Activated naive CD8-positive, alpha-beta T cell treated with anti-CD3 and anti-CD28 coated beads, Interleukin-2, amount 50 U/mL, for 16 hours (primary cell): Measurements from ENCODE around the gene TM9SF3.
"Not testable (repeated sequence)": the region's sequence is repeated elsewhere in the genome, so short reads cannot be mapped to it uniquely, and the experiment has no call there.

ENCODE experiments used
- DNase-seq: peaks from one replicate; pipeline ENCODE4 v3.0.0-alpha.2; 2020; ENCODE audit warnings: low read depth, low spot score

The TM9SF3 gene

DNA sequence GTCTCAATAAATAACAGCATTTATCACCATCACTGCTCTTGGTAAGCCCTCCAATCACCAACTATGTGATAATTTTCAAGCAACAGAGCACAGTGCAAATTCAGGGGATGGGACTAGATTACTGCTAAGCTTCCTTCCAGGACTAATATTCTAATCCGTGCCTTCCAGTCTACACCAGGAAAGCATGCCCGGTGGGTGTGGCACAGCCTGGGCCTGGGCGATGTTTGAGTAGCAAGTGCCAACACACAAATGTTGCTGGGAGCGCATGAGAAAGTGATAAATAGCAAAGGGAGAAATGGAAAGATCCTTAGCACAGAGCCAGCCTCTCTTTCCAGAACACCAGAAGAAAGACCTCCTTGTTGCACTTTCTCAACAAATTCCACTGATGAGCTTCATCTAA lies 13.5 kb upstream of the TM9SF3 start:
- no peak for DNase-seq

DNA sequence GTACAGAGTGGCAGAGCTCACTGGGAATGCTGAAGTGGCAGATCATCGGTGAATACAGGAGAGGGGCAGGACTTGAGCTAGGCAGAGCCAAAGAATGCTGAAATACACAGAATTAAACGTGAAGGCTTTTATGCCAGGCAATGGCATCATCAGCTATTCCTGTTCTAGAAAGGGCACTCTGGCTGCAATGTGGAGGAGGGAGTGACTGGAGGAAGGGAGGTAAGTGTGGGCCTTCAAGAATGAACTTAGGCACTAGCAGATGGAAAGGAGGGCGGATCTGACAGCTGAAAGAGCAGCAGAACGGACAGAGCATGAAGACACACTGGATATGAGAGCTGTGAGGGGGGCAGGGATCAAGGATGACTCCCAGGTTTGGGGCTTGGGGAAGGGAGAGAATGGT lies 12.0 kb upstream of the TM9SF3 start:
- DNase-seq, result no peak

DNA sequence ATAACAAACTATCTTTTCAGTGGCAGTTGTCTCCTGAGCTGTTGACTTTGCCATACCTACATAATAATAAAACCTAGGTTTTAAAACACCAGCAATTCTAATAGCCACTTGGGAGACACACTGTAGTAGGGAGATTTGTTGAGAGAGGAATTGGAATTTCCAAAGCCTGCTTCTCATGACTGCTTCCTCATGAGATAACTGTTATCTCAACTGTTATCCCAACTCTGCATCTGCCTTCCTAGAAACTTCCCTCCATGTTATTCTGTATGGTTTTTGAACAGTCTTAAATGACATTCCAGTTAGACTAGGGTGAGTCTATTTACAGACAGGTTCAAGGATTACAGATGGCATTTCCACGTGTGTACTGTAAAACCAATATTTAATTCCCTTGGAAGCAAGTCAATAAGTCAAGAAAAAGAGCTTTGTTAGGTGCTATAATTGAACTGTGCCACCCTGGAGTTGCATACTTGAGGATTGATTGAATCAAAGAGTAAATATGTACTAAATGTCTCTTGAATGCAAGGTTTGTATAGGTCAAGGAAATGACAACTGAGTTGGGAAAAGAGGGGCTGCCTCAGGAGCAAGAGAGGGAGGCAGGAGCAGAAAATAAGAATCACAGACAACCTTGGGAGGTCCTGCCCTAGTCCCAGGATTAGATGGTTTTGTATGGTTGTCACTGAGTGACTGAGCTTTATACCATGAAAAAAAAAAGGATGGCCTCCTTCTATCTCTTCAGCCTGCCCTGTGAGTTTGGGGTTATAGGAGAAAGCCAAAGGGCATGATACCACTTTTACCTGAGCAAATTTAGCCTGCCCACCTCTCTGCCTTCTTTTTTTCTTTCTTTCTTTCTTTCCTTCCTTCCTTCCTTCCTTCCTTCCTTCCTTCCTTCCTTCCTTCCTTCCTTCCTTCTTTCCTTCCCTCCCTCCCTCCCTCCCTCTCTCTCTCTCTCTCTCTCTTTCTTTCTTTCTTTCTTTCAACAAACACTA lies 9.9 kb upstream of the TM9SF3 start:
- DNase-seq, result no peak

DNA sequence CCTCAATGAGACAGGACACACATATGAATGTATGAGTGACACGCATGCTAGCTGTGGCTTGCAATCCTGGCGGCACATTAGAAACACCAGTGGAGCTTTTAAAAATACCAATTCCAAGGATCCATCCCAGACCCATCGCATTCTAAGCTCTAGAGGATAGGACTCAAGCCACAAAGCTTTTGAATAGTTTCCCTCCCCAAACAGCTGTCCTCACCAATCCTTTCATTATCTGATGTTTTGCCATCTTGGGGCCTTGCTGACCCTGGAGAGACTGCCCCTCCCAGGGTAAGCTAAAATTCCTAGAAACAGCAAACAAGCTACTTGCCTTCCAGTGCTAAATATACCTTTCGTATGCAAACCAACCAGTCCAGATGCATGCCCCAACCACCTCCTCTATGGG lies 8.9 kb upstream of the TM9SF3 start:
- no peak for DNase-seq

DNA sequence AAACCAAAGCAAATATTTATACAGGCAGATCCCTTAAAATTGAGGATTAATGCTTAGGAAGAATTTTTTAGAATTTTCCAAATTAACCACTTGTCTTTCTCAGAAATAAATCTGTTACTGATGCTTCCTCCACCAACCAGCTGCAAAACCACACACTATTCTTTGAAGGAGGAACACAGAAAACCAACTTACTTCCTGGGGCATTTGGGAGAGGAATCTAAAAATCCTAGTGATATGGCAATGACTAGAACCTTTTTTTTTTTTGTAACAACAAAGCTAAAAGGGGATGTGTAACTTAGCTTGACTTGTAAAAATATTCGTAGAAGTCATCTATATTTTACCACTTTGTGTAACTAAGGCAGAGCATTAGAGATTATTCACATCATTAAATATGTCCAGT lies 5.1 kb upstream of the TM9SF3 start:
- no peak for DNase-seq

DNA sequence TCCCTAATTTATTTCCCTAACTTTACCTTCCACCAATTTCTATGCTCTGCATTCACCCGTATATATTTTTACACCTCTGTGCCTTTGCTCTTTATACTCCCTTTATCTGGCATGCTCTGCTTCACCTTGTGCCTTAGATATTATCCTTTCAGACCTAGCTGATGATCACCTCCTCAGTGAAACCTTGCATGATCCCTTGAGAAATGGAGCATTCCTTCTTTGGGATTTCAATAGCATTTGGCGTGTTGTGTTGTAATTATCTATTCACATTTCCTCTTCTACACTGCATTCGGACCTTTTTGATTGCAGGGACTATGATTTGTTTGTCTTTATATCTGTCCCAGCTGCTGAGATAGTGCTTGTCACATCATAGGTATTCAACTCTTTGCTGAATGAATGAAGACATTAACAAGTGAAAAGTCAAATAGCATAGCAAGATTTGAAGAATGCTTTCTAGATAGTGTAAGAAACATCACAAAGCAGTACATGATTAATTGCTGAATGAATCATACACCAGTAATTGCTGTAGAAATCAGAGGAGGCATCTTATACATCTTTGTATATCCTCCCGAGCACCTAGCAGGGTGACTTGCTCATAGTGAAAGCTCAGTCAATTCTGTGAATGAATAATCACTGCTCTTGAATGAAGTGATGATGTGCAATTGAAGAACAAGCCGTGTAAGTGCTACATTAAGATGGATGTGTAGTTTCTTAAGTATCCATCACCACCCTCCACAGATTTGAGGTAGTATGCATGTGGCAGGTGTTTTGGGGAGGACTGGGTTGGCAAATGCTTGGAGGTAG lies 2.0 kb upstream of the TM9SF3 start:
- DNase-seq, result no peak

DNA sequence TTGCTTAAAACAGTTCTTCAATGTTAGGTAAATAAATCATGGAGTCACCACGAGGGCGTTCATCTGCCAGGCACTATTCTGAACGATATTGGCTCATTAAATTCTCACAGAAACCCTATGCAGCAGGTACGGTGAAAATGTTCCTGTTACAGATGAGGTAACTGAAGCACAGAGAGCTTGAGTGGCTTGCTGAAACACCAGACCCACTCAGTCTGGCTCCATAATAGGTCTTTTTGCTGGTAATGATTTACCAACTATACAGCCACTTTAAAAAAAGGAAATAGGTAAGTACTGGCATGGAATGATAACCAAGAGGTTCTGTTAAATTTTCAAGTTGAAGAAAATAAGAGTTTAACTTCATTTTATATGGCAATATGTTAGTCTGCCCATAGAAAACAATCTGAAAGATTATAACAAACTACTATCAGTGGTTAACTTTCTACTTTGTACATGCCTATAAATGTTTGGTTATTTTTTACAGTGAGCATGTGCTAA lies 1.3 kb upstream of the TM9SF3 start:
- no peak for DNase-seq

DNA sequence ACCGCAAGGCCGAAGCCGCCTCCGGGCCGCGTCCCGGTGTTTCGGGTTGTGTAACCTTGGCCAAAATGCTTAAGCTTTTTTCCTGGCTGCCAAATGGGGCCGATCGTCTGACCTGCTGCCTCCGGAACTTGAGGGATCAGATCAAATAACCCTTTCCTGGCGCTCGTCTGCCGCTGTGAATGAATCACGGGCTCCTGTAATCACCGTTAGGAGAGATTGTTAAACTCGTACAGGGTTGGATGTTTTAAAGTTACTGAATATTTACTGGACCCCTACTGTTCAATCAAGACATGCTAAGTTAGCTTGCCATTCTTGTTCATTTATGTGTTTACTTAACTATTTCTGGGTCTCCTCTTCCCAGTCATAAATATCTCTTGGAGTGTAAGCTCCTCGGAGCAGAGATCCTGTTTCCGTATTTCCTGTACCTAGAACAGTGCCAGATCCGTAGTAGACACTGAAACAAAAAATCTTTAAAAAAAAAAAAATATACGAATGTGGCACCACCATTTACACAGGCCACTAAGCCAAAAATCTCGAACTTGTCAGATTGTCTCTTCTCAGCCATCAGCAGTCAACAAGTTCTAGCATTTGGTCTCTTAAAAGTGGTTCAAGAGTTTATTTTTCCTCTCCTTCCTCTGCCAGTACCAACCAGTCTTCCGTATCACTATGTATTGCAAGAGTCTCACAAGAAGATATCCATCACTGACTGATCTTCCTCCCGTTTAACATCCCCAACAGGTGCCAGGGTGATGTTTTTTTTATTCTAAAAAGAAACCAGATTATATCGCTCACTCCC lies 650 bp upstream of the TM9SF3 start:
- no peak for DNase-seq

DNA sequence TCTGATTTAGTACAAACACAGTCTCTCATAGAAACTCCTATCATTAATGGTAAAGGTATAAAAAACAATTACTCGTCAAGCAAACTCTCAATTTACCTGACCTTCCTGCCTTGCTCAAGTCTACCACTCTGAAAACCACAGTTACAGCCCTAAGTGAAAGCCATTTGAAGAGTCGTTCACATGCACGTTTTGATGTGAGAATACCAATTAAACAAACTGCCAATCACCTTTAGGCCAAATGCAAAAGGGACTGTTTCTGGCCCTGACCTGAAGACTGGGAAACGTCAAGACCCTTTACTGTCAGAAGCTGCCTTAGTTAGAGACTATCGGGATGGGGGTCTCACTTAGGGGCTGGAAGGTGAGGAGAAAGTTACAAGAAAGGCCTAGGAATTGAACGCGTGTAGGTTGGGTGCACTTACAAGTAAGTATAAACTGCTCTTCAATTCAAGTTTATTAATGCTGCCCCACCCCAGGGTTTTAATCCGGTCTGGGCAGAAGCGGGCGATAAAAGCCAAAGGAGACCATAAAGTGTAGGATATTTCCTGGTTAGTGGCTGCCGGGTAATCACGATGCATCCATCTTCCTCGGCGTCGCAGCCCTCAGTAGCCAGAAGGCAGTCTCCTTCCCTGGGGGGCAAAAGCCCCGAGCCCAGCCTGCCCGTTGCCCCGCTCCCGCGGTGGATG lies 935 bp downstream of the TM9SF3 start:
- DNase-seq, result no peak

DNA sequence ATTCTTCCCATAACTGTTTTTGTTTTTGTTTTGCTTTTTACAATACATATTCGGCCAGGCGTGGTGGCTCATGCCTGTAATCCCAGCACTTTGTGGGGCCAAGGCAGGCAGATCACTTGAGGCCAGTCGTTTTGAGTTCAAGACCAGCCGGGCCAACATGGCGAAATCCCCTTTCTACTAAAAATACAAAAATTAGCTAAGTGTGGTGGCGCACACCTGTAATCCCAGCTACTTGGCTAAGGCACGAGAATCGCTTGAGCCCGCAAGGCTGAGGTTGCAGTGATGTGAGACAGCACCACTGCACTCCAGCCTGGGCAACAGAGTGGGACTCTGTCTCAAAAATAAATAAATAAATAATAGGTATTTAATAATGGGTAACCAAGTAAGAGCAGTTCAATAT lies 2.3 kb downstream of the TM9SF3 start:
- DNase-seq, result no peak

DNA sequence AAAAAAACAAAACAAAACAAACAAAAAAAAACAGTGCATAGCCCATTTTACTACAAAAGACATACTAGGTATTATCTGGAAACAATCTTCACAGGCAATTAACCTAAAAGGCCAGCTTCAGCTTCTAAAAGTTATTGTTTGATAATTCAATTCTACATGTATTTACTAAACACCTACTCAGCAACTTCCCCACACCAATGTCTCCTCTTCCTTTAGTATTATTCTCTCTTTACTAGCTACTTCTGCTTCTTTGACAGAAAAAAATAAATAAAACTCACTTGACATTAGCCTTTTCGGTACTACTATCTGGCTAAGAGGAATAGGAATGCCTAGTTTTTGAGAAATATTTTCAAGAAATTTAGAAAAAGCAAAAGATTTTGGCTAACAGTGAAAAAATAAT lies 2.8 kb downstream of the TM9SF3 start:
- no peak for DNase-seq

DNA sequence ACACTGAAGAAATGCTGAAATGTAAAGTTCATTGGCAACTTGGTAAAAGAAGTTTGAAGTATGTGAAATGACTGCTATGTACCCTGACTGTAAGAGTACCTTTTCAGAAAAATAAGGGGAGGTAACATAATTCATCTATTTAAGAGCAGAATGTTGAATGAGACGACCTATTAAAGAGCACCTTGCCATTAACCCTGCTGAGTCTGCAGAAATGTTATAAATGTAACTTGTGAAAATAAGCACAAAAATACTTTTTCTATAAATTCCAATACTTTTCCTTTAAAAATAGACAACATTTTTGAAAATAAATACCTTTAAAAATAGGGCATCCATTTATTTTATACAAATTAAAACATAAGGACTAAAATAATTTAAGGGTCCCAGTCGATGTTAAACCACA lies 7.7 kb downstream of the TM9SF3 start:
- DNase-seq, result no peak

DNA sequence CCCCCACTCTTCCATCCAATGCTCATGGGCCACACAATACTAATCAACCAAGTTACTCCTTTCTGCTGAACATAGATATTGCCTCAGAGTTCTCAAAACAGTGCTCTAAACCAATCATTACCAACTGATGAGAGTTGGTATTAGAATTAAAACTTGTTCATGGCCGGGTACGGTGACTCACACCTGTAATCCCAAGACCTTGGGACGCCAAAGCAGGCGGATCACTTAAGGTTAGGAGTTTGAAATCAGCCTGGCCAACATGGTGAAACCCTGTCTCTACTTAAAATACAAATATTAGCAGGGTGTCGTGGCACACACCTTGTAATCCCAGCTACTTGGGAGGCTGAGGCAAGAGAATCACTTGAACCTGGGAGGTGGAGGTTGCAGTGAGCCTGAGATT lies 8.2 kb downstream of the TM9SF3 start:
- no peak for DNase-seq

DNA sequence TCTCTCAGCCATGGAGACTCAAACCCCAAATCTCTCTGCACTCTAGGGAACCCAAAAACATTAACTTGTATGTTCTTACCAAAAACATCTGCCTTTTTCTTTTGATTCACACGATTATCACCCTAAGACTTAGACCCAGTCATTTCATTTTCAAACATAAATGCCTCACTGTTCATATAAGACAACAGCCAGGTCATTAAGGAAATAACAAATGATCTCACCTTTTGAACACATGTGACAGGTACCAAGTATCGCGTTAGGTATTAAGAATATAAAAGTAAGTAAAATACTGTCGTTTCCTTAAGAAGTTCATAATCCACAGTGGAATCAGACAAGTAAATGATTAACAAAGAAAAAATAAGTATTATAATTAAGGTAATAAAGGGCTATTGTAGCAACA lies 8.8 kb downstream of the TM9SF3 start:
- no peak for DNase-seq

DNA sequence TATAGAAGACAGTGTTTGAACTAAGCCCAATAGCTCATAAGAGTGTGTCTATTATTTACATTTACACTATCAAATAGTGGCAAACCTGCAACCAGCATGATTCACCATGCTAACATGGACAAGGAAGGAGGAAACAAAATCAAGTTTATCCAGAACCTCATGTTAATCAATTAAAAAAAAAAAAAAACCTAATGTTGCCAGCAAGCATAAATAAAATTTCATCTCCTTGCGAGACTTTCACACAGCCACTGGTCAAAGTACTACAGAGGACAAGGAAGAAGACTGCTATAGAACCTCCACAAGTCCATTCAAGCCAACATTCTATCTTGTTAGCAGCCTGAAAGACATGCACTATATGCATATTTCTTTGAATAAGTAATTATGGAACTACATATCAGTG lies 9.7 kb downstream of the TM9SF3 start:
- DNase-seq, result no peak

DNA sequence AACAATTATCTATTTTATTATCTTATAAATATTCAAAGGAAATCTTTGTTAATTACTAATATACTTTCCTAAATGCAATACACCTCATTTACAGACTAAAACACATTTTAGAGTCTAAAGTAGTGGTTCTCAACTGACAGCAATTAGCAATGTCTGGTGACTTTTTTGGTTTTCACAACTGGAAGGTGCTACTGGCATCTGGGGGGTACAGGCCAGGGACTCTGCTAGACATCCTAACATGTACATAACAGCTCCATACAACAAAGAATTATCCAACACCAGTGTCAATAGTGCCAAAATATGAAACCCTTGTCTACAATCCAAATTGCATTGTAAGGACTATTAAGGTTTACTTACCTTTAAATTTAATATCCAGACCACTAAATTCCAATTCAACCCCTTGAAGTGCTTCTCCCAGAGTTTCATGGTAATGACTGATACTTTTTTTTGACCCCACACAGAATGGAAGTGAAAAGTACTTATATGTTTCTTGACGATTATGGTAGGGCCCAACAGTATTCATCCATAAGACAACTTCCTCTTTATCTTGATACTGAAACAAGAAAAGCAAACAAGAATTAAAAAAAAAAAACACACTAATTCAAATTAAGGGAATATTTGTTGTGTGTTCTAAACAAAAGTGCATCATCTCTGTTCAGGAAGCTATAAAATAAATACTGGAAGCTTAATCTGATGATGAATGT lies 10.4 kb downstream of the TM9SF3 start:
- DNase-seq, result no peak

DNA sequence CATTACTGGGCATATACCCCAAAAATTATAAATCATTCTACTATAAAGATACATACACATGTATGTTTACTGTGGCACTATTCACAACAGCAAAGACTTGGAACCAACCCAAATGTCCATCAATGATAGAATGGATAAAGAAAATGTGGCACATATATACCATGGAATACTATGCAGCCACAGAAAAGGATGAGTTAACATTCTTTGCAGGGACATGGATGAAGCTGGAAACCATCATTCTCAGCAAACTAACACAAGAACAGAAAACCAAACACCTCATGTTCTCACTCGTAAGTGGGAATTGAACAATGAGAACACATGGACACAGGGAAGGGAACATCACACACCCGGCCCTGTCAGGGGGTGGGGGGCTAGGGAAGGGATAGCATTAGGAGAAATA lies 12.2 kb downstream of the TM9SF3 start:
- not testable (repeated sequence) for DNase-seq

DNA sequence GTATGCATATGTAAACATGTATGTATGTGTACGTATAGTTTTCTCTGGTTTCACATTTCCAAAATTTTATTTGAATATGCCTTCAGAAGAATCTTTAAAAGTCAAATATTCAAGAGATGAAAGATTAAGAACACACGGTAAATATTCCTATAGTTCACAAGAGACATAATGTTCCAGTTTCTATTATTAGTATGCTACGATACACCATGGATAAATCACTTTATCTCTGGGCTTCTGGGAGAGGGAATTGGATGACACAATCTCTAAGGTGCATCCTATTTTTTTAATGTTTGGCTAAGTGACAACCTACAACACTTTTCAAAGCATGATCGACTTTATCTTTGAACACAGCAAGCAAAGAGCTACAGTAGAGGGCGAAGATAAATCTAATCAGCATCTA lies 13.8 kb downstream of the TM9SF3 start:
- DNase-seq, result no peak

DNA sequence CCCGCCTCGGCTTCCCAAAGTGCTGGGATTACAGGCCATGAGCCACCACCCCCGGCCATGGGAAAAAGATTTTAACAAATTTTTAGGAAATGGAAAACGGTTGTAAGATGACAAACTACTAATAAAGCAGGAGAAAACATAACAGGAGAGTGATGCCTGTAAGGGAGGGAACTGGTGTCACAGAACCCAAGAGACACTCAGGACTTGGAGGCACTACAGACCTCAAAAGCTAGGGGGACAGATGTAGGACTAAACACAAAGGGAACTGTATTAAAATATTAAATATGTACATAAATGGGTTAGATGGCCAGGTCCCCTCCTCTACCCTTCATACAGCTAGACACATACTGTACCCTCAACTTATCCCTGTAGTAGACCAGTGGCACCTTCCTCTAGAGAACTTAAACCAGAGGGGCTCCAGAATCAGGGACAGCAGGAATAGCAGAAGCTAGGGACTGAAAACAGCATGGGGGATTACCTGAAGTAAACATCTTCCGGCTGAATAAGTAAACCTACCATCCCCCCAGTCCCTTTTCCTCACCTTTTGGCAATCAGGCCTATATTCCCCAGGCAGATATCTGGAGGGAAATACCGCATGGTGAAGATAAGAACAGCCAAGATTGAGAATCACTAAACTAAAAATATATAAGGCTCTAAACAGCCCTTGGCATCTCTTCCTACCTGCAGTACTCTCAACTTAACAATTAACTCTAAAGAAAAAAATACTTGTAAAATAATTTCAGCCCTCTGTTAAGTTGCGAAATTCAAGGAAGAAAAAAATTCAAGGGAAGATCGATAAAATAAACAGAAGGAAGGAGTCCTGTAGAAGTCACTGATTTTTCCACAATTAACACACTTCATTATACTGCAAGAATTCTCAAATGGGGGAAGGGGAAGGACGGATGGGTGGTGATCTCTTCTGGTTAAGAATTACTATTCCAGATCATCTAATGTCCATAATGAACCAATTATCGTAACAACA lies 15.5 kb downstream of the TM9SF3 start:
- no peak for DNase-seq
